OCI-LY1 (cell line): ENCODE results near the gene XPO6.

Source experiments
- EZH2 ChIP-seq: fragments of 200-600 bp; sonication (generic), shearing (Covaris generic); IDR thresholded peaks from 2 replicates; pipeline ENCODE4 v1.8.0; 2017; ENCODE audit warnings: borderline replicate concordance, mixed run types, mild to moderate bottlenecking, antibody characterized with exemption, low read length, moderate library complexity, mixed read lengths
- TF ChIP-seq, protein P1 (sequence below): fragments of 200-600 bp; sonication (generic), shearing (Covaris generic); IDR thresholded peaks from 2 replicates; pipeline ENCODE4 v1.5.1; 2017; ENCODE audit warnings: mild to moderate bottlenecking, antibody characterized with exemption, low read length, moderate library complexity, mixed read lengths

DNA sequence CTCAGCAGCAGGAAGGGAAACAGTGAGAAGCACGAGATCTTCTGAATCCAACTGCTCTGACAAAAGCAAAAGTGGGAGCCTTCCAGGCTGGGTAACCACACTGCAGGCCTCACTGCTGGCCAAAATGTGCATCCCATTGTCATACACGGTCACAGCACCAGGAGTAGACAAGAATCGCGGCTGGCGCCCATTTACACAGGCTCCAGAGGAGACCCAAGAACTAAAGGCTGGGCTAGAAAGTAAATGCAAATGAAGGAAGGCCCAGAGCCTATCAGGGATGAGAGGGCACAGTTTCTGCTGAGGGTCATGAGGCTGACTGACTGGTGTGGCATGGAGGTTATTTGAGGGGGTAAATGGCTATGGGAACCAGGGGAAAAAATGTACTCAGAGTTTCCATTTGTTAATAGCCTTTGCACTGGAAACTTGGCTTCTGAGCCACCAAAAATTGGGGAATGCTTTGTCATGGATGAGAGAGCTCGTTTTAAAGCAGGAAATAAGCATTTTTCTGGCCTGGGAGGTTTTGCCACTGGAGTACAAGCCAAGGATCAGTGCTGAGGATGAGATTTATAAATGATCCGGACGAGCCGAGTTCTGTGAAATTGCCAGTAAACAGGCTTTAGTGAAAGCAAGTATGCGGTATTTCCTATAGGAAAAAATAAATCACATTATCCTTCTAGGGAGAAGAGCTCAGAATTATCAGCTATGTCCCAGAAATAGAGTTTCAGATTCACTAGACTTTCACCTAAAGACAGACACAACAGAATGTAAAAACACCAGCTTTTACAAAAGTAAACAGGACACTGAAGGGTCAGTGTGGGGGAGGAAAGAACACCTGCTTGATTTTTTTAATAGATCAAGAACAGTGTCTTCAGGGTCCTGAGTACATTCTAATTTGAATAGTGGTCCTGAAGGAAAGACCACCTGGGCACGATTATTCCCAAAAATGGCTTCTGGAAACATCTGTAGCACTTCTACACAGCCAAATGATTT, 81.4 kb downstream of the XPO6 start:
- TF ChIP-seq, protein P1, sequence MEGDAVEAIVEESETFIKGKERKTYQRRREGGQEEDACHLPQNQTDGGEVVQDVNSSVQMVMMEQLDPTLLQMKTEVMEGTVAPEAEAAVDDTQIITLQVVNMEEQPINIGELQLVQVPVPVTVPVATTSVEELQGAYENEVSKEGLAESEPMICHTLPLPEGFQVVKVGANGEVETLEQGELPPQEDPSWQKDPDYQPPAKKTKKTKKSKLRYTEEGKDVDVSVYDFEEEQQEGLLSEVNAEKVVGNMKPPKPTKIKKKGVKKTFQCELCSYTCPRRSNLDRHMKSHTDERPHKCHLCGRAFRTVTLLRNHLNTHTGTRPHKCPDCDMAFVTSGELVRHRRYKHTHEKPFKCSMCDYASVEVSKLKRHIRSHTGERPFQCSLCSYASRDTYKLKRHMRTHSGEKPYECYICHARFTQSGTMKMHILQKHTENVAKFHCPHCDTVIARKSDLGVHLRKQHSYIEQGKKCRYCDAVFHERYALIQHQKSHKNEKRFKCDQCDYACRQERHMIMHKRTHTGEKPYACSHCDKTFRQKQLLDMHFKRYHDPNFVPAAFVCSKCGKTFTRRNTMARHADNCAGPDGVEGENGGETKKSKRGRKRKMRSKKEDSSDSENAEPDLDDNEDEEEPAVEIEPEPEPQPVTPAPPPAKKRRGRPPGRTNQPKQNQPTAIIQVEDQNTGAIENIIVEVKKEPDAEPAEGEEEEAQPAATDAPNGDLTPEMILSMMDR: no peak
- TF ChIP-seq EZH2: no peak
